ENCODE measurements around the gene SRSF1.

DNA sequence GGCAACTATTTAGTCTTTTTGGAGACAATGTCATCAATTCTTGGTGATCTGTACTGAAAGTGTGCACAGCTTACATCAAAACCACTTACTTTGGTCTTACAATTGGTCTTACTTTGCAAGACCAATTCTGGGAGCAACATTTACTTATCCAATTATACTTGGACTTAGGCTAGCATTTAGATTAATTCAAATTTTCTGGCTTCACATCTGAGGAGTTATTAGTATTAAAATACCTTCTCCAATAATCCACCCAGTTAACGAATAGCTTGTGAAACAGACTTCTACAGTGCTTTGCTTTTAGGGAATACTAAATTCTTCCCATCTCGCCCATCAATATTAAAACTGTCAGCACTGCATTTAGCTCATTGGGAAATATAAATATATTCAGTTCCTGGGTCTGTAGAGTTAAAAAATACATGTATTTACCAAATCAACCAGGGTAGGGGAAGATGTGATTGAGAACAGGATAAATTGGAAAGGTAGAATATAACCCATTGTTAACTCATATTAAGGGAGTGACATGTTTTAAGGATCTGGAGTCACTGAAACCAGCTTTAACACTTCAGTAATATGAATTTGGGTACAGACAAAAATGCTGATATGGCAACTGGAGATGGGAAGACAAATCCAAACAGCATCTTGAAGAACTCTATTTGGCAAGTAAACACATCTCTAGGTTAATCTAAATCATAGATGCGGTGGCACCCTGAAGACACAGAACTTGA, 9.8 kb downstream of the SRSF1 start:
- TF ChIP-seq, protein P1, sequence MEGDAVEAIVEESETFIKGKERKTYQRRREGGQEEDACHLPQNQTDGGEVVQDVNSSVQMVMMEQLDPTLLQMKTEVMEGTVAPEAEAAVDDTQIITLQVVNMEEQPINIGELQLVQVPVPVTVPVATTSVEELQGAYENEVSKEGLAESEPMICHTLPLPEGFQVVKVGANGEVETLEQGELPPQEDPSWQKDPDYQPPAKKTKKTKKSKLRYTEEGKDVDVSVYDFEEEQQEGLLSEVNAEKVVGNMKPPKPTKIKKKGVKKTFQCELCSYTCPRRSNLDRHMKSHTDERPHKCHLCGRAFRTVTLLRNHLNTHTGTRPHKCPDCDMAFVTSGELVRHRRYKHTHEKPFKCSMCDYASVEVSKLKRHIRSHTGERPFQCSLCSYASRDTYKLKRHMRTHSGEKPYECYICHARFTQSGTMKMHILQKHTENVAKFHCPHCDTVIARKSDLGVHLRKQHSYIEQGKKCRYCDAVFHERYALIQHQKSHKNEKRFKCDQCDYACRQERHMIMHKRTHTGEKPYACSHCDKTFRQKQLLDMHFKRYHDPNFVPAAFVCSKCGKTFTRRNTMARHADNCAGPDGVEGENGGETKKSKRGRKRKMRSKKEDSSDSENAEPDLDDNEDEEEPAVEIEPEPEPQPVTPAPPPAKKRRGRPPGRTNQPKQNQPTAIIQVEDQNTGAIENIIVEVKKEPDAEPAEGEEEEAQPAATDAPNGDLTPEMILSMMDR (IDR thresholded peaks at IDR 0.05), result no peak
- no peak for TF ChIP-seq POLR2A (IDR thresholded peaks at IDR 0.05)
